ENCODE results near the gene TRUB1. TPM values are rescaled to one million over a fixed set of nuclear protein-coding genes. Genes with fewer than 3 reads are reported as not detected.

The TRUB1 gene
- total RNA-seq, 2 experiments from 2014 or later: 18.7 to 25.1 TPM

DNA sequence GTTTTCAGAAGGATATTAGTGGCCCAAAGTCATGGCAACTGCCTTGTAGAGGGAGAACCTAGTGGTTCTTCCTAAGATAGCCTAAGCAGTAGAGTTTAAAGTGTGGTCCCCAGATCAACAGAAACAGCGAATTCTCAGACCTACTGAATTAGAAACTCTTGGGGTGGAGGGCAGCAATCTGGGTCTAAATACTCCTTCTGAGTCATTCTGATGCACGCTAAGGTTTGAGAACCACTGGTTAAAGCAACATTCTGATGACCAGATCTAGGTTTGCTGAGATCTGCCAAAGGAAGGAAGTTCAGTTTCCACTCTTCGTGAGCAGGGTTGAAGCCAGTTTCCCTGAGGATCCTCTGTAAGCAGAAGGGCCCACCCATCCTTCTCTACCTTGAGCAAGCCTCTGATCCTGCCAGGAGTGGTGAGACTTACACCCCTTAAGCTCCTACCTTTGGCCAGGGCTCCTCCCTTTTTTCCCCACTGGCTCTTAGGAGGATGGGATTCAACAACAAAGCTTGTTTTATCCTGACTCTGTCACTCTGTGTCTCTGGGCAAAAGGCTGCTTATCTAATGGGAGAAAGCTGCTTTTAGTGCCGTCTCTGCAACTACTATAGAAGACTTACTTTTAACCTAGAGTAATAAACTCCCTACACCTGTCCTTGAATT lies 26.8 kb upstream of the TRUB1 start:
- CTCF ChIA-PET (ENCODE audit: unreplicated experiment): no interaction called here
- TF ChIP-seq CTCF (conservative IDR thresholded peaks at IDR 0.05; ENCODE audit: low read length) (no peak), EZH2phosphoT487 (IDR thresholded peaks at IDR 0.05; ENCODE audit: borderline replicate concordance, low read depth, low read length) (no peak)
- Histone ChIP-seq H3K9me2 (ENCODE audit: insufficient read depth, low read length) (no peaks in the 10 kb centered on the region), H3K4me1 (ENCODE audit: insufficient read depth, low read length, poor library complexity, severe bottlenecking) (no peaks in the 10 kb centered on the region), H3K79me2 (ENCODE audit: insufficient read depth, low read depth, low read length) (no peaks in the 10 kb centered on the region), H3K36me3 (ENCODE audit: insufficient read depth, low read length) (no peaks in the 10 kb centered on the region), H2AFZ (ENCODE audit: low read length) (no peak overlapping the region), H3K4me2 (ENCODE audit: low read length) (no peak overlapping the region), H3K4me3 (ENCODE audit: low read depth, low read length, poor library complexity, severe bottlenecking) (no peak overlapping the region), H3K27ac (ENCODE audit: low read depth, low read length, poor library complexity, severe bottlenecking) (no peak overlapping the region), H3K9me3 (ENCODE audit: low read length) (no peaks in the 10 kb centered on the region), H4K20me1 (ENCODE audit: insufficient read depth, low read length) (no peaks in the 10 kb centered on the region)
- DNase-seq (ENCODE audit: low spot score): no peak
- POLR2A ChIA-PET: interaction anchor here (0.6 kb wide), 1 partner anchor 145 kb away, joined by 7 read pairs; no protein-coding TSS in a partner anchor
- no TSS peak for BruUV-seq (replicated peaks)
- intact Hi-C loops (cut with micrococcal nuclease; ENCODE audit: unreplicated experiment): no loop called here

GRCh38 chr10:114911801-114912469 lies 26.1 kb upstream of the TRUB1 start:
- CTCF ChIA-PET (ENCODE audit: unreplicated experiment): no interaction called here
- Histone ChIP-seq H4K20me1 (ENCODE audit: insufficient read depth, low read length) (no peaks in the 10 kb centered on the region), H3K9me2 (ENCODE audit: insufficient read depth, low read length) (no peaks in the 10 kb centered on the region), H3K4me3 (ENCODE audit: low read depth, low read length, poor library complexity, severe bottlenecking) (no peak overlapping the region), H3K9me3 (ENCODE audit: low read length) (no peaks in the 10 kb centered on the region), H3K4me1 (ENCODE audit: insufficient read depth, low read length, poor library complexity, severe bottlenecking) (no peaks in the 10 kb centered on the region), H3K4me2 (ENCODE audit: low read length) (no peak overlapping the region), H3K27ac (ENCODE audit: low read depth, low read length, poor library complexity, severe bottlenecking) (no peak overlapping the region), H3K36me3 (ENCODE audit: insufficient read depth, low read length) (no peaks in the 10 kb centered on the region), H3K79me2 (ENCODE audit: insufficient read depth, low read depth, low read length) (no peaks in the 10 kb centered on the region), H2AFZ (ENCODE audit: low read length) (no peak overlapping the region)
- no peak for TF ChIP-seq EZH2phosphoT487 (IDR thresholded peaks at IDR 0.05; ENCODE audit: borderline replicate concordance, low read depth, low read length)
- TF ChIP-seq CTCF (conservative IDR thresholded peaks at IDR 0.05; ENCODE audit: low read length): no peak
- no peak for DNase-seq (ENCODE audit: low spot score)
- POLR2A ChIA-PET: no interaction called here
- intact Hi-C loops (cut with micrococcal nuclease; ENCODE audit: unreplicated experiment): no loop called here
- no TSS peak for BruUV-seq (replicated peaks)

DNA sequence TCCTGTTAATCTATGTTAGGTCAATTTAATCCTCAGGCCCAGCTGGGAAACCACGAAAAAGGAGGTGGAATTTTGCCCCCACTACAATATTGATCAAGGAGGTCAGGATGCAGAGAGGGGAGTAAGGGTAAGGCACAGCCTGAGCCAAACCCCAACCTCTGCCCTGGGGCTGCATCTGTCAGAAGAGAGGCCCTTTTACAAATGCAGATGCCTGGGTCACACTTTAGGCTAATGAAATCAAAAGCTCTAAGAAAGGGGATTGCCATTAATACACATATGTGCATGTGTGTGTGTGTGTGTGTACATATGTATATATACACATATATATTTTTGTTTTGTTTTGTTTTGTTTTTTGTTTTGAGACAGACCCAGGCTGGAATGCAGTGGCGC lies 25.5 kb upstream of the TRUB1 start:
- intact Hi-C loops (cut with micrococcal nuclease; ENCODE audit: unreplicated experiment): no loop called here

More for the DNA sequence above, 25.5 kb upstream of the TRUB1 start:
- no peak overlapping the region for H3K4me2 ChIP-seq (ENCODE audit: low read length)
- H3K4me1 ChIP-seq (ENCODE audit: insufficient read depth, low read length, poor library complexity, severe bottlenecking): no peaks in the 10 kb centered on the region
- CTCF ChIA-PET (ENCODE audit: unreplicated experiment): no interaction called here
- no peak for TF ChIP-seq CTCF (conservative IDR thresholded peaks at IDR 0.05; ENCODE audit: low read length)
- TF ChIP-seq EZH2phosphoT487 (IDR thresholded peaks at IDR 0.05; ENCODE audit: borderline replicate concordance, low read depth, low read length): no peak
- DNase-seq (ENCODE audit: low spot score): no peak
- no peaks in the 10 kb centered on the region for H4K20me1 ChIP-seq (ENCODE audit: insufficient read depth, low read length)
- H3K36me3 ChIP-seq (ENCODE audit: insufficient read depth, low read length): no peaks in the 10 kb centered on the region
- H3K79me2 ChIP-seq (ENCODE audit: insufficient read depth, low read depth, low read length): no peaks in the 10 kb centered on the region
- H3K9me2 ChIP-seq (ENCODE audit: insufficient read depth, low read length): no peaks in the 10 kb centered on the region
- BruUV-seq (replicated peaks): no TSS peak
- POLR2A ChIA-PET: no interaction called here
- no peaks in the 10 kb centered on the region for H3K9me3 ChIP-seq (ENCODE audit: low read length)
- H3K4me3 ChIP-seq (ENCODE audit: low read depth, low read length, poor library complexity, severe bottlenecking): no peak overlapping the region
- H3K27ac ChIP-seq (ENCODE audit: low read depth, low read length, poor library complexity, severe bottlenecking): no peak overlapping the region
- no peak overlapping the region for H2AFZ ChIP-seq (ENCODE audit: low read length)

Data from OCI-LY7 (cell line).